ENCODE measurements around the gene CDK14.

Gene CDK14

DNA sequence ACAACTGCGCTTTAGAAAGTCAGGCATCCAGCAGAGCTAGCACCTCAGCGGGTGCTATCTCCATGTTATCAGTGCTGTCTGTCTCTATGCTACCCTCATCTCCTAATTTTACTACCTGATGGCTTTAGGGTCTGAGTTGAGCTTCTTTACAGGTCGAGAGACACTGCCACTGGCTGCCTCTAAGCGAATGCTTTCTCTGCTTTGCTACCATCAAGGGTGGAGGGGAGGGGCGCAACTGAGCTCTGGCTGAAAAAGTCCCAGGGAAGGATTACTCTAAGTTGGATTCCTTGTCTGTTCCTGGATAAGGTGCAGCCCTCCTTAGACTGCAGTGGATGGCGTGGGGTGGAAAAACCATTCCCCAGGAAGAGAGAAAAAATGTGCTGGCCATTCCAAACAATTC is 105.7 kb downstream of the CDK14 start:
- H3K27ac ChIP-seq (ENCODE audit: low read depth, low read length): peak overlapping the region; percentile 43
- H3K4me3 ChIP-seq (ENCODE audit: low read depth, low read length): no peak overlapping the region
- no peaks in the 10 kb centered on the region for H3K36me3 ChIP-seq (ENCODE audit: control insufficient read depth, insufficient read depth, low read length)
- H3K27me3 ChIP-seq (ENCODE audit: control insufficient read depth, insufficient read depth, low read length): no peaks in the 10 kb centered on the region
- H3K9ac ChIP-seq (ENCODE audit: low read depth, low read length): no peak overlapping the region
- no peaks in the 10 kb centered on the region for H3K9me3 ChIP-seq (ENCODE audit: control insufficient read depth, insufficient read depth, low read length)
- H3K4me1 ChIP-seq (ENCODE audit: control insufficient read depth, insufficient read depth, low read length): peaks cover 16% of the 10 kb centered on the region

- Histone ChIP-seq H3K27ac (ENCODE audit: low read depth, low read length) (no peak overlapping the region), H3K9me3 (ENCODE audit: control insufficient read depth, insufficient read depth, low read length) (no peaks in the 10 kb centered on the region)
These were observed 109.4 kb downstream of the CDK14 start for GRCh38 chr7:90705391-90706071.

DNA sequence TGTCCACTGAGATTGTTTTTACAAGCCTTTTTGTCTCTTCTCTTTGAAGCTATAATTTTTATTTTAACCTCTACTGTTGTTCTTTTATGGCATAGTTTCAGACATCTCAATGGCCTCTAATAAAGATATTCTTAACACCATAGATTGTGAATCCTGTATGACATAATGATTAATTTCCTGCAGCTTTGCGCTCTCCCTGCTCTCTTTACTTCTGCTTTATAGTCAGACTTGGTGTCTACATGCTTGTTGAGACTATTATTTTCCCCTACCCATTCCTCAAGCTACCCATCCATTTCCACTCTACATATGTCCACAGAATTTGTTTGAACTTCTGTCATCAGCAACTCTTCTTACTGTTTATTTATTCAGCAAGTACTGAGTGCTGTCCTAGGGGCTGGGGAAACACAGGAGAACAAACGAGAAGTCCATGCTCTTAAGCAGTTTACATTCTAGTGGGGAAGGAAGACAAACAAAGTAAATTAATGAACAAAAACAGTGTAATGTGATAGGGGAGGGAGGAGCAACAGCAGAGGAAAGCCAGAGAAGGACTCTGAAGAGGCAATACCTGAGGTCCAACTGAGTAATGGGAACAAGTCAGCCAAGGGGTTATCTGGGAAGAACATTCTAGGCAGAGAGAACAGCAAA is 110.1 kb downstream of the CDK14 start:
- H3K27ac ChIP-seq (ENCODE audit: low read depth, low read length): no peak overlapping the region
- no peaks in the 10 kb centered on the region for H3K9me3 ChIP-seq (ENCODE audit: control insufficient read depth, insufficient read depth, low read length)
- no peak overlapping the region for H3K9ac ChIP-seq (ENCODE audit: low read depth, low read length)
- no peaks in the 10 kb centered on the region for H3K36me3 ChIP-seq (ENCODE audit: control insufficient read depth, insufficient read depth, low read length)
- no peak overlapping the region for H3K4me3 ChIP-seq (ENCODE audit: low read depth, low read length)
- peaks cover 40% of the 10 kb centered on the region for H3K4me1 ChIP-seq (ENCODE audit: control insufficient read depth, insufficient read depth, low read length)
- no peaks in the 10 kb centered on the region for H3K27me3 ChIP-seq (ENCODE audit: control insufficient read depth, insufficient read depth, low read length)

More at GRCh38 chr7:90705391-90706071, 109.4 kb downstream of the CDK14 start:
- H3K36me3 ChIP-seq (ENCODE audit: control insufficient read depth, insufficient read depth, low read length): no peaks in the 10 kb centered on the region
- H3K9ac ChIP-seq (ENCODE audit: low read depth, low read length): no peak overlapping the region
- no peak overlapping the region for H3K4me3 ChIP-seq (ENCODE audit: low read depth, low read length)
- H3K27me3 ChIP-seq (ENCODE audit: control insufficient read depth, insufficient read depth, low read length): no peaks in the 10 kb centered on the region
- peaks cover 36% of the 10 kb centered on the region for H3K4me1 ChIP-seq (ENCODE audit: control insufficient read depth, insufficient read depth, low read length)

DNA sequence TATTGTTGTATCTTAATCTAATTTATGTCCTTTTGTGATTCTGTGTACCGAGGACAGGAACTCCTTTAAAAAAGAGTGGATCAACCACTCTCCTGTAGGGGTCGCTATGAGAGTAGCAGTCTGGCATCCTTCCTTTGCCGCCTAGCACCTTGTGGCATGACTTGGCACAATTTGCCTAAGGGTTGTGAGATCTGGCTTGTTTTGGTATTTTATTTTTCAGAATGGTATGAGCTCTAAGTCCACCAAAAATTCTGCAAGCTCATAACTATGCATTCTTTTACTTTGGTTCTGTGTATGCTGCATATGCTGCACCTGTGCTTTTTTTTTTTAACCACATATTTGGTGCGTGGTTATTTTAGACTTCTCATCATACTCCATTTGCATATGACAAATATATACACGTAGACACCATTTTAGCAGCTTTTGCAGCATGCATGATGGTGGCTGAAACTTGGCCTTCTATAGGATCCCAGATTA is 112.8 kb downstream of the CDK14 start:
- Histone ChIP-seq H3K4me1 (ENCODE audit: control insufficient read depth, insufficient read depth, low read length) (peaks cover 39% of the 10 kb centered on the region), H3K27ac (ENCODE audit: low read depth, low read length) (peak overlapping the region; percentile 78), H3K4me3 (ENCODE audit: low read depth, low read length) (no peak overlapping the region), H3K9ac (ENCODE audit: low read depth, low read length) (no peak overlapping the region), H3K27me3 (ENCODE audit: control insufficient read depth, insufficient read depth, low read length) (no peaks in the 10 kb centered on the region), H3K36me3 (ENCODE audit: control insufficient read depth, insufficient read depth, low read length) (no peaks in the 10 kb centered on the region), H3K9me3 (ENCODE audit: control insufficient read depth, insufficient read depth, low read length) (0 out of 2 replicates have a peak, but pooled peaks cover 2% of the 10 kb centered on the region)

DNA sequence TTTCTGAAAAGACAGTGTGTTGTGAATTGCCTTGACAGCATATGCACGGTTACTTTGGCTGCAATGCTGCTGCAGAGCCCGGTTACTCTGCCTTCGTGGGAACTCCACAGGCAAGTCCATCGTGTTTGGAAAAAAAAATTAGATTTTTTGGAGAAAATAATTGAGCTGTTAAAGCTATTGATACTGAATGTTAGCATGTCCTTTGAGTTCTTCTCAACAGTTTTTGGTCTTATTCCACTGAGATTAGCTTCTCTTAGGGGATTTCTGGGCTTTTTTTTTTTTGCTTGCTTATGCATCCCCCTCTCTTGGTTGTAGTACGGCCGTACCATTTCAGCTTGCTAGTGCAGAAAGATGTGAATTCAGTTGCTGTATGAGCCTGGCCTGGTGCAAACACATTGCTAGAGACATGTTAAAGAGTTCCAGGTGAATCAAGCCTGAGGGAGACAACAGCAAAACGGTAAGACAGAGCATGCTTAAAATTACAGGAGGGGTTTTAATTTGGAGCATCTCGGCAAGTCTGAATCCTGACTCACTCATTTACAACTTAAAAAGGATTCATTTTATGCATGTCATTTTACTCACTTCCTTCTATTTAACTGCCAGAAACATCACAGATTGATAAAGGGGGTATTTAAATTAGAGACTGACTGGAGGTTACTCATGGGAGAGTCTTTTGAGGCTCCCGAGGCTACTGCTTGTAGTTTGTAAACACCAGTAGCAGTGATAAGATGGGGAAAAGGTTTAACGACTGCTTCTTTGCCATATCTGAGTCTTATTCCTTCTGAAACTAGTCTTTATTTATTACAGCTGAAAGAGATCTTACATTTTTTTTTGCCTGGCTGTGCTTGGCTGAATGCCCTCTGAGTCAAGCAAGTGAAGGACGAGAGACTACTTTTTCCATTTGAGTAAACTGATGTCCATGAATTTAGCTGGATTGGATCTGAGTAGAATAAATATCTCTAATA is 113.7 kb downstream of the CDK14 start:
- Histone ChIP-seq H3K4me3 (ENCODE audit: low read depth, low read length) (no peak overlapping the region), H3K27ac (ENCODE audit: low read depth, low read length) (peak overlapping the region; percentile 78), H3K36me3 (ENCODE audit: control insufficient read depth, insufficient read depth, low read length) (no peaks in the 10 kb centered on the region), H3K27me3 (ENCODE audit: control insufficient read depth, insufficient read depth, low read length) (no peaks in the 10 kb centered on the region), H3K9ac (ENCODE audit: low read depth, low read length) (no peak overlapping the region), H3K9me3 (ENCODE audit: control insufficient read depth, insufficient read depth, low read length) (0 out of 2 replicates have a peak, but pooled peaks cover 3% of the 10 kb centered on the region), H3K4me1 (ENCODE audit: control insufficient read depth, insufficient read depth, low read length) (peaks cover 39% of the 10 kb centered on the region)

DNA sequence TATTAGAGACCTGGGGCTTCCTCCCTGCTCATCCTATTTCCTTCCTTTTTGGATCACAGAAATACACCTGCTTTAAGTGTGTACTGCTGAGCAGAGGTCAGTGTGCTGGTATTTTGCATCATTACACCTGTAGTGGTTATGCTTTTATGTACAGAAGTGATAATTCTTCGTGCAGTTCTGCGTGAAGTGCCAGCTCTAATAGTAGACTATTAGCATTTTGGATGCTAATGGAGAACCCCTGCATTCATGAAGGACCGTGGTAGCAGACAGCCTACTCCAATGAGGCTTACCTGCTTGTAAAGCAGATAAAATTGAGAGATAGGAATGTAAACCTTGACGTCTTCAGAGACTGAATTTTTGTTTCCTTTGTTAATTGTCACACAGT is 114.3 kb downstream of the CDK14 start:
- Histone ChIP-seq H3K27ac (ENCODE audit: low read depth, low read length) (peak overlapping the region; percentile 78), H3K4me1 (ENCODE audit: control insufficient read depth, insufficient read depth, low read length) (peaks cover 39% of the 10 kb centered on the region), H3K9ac (ENCODE audit: low read depth, low read length) (no peak overlapping the region), H3K27me3 (ENCODE audit: control insufficient read depth, insufficient read depth, low read length) (no peaks in the 10 kb centered on the region), H3K36me3 (ENCODE audit: control insufficient read depth, insufficient read depth, low read length) (no peaks in the 10 kb centered on the region), H3K9me3 (ENCODE audit: control insufficient read depth, insufficient read depth, low read length) (0 out of 2 replicates have a peak, but pooled peaks cover 3% of the 10 kb centered on the region), H3K4me3 (ENCODE audit: low read depth, low read length) (no peak overlapping the region)

DNA sequence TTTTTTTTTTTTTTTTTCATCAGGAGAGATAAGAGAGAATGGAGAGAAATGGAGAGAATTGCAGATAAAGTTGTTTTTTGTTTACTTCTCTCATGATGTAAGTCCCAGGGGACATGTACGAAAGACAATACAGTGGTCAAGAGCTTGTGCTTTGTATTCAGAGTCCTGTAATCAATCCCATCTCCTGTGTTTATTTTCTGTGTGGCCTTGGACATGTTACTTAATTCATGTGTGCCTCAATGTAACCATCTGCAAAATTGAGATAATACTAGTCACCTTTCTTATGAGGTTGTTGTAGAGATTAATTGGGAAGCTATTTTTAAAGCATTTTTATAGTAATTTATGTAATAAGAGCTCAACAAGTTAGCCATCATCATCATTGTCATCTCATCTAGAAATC is 117.5 kb downstream of the CDK14 start:
- no peak overlapping the region for H3K27ac ChIP-seq (ENCODE audit: low read depth, low read length)
- H3K4me3 ChIP-seq (ENCODE audit: low read depth, low read length): no peak overlapping the region
- H3K4me1 ChIP-seq (ENCODE audit: control insufficient read depth, insufficient read depth, low read length): peaks cover 29% of the 10 kb centered on the region
- H3K9me3 ChIP-seq (ENCODE audit: control insufficient read depth, insufficient read depth, low read length): 0 out of 2 replicates have a peak, but pooled peaks cover 3% of the 10 kb centered on the region
- no peaks in the 10 kb centered on the region for H3K27me3 ChIP-seq (ENCODE audit: control insufficient read depth, insufficient read depth, low read length)
- no peaks in the 10 kb centered on the region for H3K36me3 ChIP-seq (ENCODE audit: control insufficient read depth, insufficient read depth, low read length)
- no peak overlapping the region for H3K9ac ChIP-seq (ENCODE audit: low read depth, low read length)

- no peak overlapping the region for H3K9ac ChIP-seq (ENCODE audit: low read depth, low read length)
- no peaks in the 10 kb centered on the region for H3K27me3 ChIP-seq (ENCODE audit: control insufficient read depth, insufficient read depth, low read length)
- H3K9me3 ChIP-seq (ENCODE audit: control insufficient read depth, insufficient read depth, low read length): 0 out of 2 replicates have a peak, but pooled peaks cover 3% of the 10 kb centered on the region
- peaks cover 16% of the 10 kb centered on the region for H3K4me1 ChIP-seq (ENCODE audit: control insufficient read depth, insufficient read depth, low read length)
- H3K27ac ChIP-seq (ENCODE audit: low read depth, low read length): no peak overlapping the region
- no peaks in the 10 kb centered on the region for H3K36me3 ChIP-seq (ENCODE audit: control insufficient read depth, insufficient read depth, low read length)
- no peak overlapping the region for H3K4me3 ChIP-seq (ENCODE audit: low read depth, low read length)
These were observed 118.9 kb downstream of the CDK14 start for GRCh38 chr7:90715067-90715466.

DNA sequence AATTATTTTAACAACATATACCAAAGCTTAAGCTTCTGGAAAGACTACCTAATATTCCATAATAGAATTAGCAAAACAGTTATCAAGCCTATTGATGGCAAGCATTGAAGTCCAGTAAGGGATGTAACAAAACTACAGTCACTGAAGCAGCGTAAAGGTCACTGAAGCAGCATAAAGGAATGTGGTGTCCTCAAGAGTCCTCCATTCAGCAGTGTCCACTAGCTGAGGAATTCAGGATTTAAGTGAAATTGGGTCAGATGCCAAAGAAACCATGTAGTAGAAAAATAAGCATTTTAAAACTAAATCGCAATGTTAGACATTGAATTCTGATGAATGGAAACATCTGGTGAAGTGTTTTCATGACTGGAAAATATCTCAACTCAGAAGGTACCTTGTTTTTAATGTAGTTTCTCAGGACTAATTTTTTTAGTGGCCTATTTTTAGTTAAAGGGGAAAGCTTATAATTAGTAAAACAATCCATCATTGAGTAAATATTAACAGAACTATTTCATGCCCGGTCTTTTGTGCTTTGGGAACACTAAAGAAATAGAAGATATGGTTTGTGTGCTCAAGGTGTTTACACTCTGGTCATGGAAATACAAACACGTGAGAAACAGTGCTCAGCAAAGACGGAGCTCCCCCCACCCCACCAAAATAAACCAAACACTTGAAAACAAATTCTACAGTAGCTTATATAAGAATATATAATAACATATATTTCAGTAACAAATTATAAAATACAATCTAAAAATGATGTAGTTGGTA is 121.4 kb downstream of the CDK14 start:
- Histone ChIP-seq H3K27me3 (ENCODE audit: control insufficient read depth, insufficient read depth, low read length) (no peaks in the 10 kb centered on the region), H3K9ac (ENCODE audit: low read depth, low read length) (no peak overlapping the region), H3K27ac (ENCODE audit: low read depth, low read length) (no peak overlapping the region), H3K36me3 (ENCODE audit: control insufficient read depth, insufficient read depth, low read length) (no peaks in the 10 kb centered on the region), H3K4me3 (ENCODE audit: low read depth, low read length) (no peak overlapping the region), H3K9me3 (ENCODE audit: control insufficient read depth, insufficient read depth, low read length) (0 out of 2 replicates have a peak, but pooled peaks cover 3% of the 10 kb centered on the region), H3K4me1 (ENCODE audit: control insufficient read depth, insufficient read depth, low read length) (0 out of 2 replicates have a peak, but pooled peaks cover 8% of the 10 kb centered on the region)

GRCh38 chr7:90719155-90719554 is 123.0 kb downstream of the CDK14 start:
- no peaks in the 10 kb centered on the region for H3K9me3 ChIP-seq (ENCODE audit: control insufficient read depth, insufficient read depth, low read length)
- H3K36me3 ChIP-seq (ENCODE audit: control insufficient read depth, insufficient read depth, low read length): no peaks in the 10 kb centered on the region
- H3K27ac ChIP-seq (ENCODE audit: low read depth, low read length): no peak overlapping the region
- no peak overlapping the region for H3K4me3 ChIP-seq (ENCODE audit: low read depth, low read length)
- no peaks in the 10 kb centered on the region for H3K27me3 ChIP-seq (ENCODE audit: control insufficient read depth, insufficient read depth, low read length)
- H3K9ac ChIP-seq (ENCODE audit: low read depth, low read length): no peak overlapping the region
- H3K4me1 ChIP-seq (ENCODE audit: control insufficient read depth, insufficient read depth, low read length): no peaks in the 10 kb centered on the region

Measured in HUES48 (cell line).